Left ventricle myocardium superior (tissue), 1 donor: Measurements from ENCODE around the gene TPM1. TPM values are rescaled to one million over a fixed set of nuclear protein-coding genes. Genes with fewer than 3 reads are reported as not detected.

ENCODE experiments used
- ATAC-seq: fragments of 200-7000 bp; cut with Tn5 transposase; one replicate; pipeline ENCODE4 v1.9.1; 2020; ENCODE audit warnings: mild to moderate bottlenecking, moderate library complexity
- DNase-seq: peaks from one replicate; pipeline ENCODE4 v3.0.0-alpha.2; 2020
- intact Hi-C: fragments of 100-400 bp; cut with micrococcal nuclease; formaldehyde crosslinking; loops from one replicate; pipeline ENCODE4 v1.11.0; 2022
- total RNA-seq: library from RNA; stranded (reverse); fragmentation: NEBNext Ultra II Directional; extraction: Animal tissue kit (Norgen Biotek cat#: 25700); gene quantifications from one replicate; pipeline ENCODE4 v1.2.1, GENCODE V29; 2021
- donor health status: DM: no; HTN: yes; CAD: no; lungs with severe emphysema.

The TPM1 gene
- total RNA-seq, 1 donor from 2014 or later: 14,056 TPM

DNA sequence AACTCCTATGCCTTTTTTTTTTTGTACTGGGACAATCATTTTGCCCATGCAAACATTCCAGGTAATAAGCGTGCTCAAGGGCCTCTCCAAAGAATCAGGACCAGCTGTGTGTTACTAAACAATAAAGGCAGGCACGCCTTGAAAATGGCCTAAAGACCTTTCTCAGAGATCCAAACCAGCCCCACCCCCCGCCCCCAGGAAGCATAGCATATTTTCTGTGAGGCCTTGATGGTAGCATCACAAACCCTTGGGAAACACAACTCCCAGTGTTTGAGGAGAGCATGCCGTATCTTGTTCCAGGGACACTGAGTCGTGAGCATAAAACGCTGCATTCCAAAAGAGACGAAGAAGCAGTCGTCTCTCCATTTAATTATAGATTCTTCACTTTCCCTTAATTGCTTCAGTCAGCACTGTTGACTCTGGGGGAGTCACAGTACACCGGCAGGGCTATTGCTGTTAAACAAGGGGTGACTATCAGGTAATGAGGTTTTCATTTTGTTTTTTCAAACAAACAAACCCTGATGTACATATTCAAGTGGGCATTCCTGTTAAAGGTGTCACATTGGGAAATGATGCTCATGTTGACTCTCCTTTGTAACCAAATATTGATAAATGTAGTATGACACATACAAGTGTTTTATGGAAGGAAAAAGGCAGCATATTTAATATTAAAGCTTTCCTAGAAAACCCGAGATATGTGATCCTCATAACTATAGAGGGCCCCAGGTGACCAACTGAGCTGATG is 4.4 kb upstream of the TPM1 start:
- DNase-seq (no peak), ATAC-seq (no peak)
- intact Hi-C loops: no loop called here

DNA sequence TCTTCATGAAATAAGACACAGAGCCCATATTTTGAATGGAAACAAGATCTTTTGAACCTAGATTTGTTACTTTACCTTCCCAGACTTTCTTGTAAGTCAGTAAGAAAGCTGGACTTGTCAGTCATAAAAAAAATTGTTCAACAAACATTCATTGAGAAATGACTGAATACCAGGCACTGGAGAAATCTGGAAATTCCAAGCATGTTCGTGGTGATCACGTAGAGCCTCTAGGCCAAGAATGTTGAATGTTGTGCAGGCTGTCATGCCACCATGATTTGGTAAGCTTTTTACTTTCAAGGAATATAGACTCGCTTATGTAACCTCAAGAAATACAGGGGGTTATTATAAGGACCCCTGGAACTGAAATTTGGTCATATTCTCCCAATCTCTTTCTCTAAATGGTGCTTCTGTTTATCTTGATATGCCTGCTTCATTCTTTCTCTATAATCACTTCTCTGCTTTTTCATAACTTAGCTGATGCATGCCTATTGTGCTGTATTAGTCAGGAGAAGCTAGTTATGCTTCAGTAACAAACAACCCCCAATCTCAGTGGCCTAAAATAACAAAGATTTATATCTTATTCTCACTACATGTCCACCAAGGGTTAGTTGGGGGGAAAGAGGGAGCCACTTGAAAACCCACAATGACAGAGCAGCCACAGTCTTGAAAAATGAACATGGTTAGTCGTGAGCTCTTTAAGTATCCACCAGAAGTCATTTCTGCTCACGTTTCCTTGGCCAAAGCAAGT is 3.4 kb upstream of the TPM1 start:
- intact Hi-C loops: no loop called here
- DNase-seq (no peak), ATAC-seq (no peak)

DNA sequence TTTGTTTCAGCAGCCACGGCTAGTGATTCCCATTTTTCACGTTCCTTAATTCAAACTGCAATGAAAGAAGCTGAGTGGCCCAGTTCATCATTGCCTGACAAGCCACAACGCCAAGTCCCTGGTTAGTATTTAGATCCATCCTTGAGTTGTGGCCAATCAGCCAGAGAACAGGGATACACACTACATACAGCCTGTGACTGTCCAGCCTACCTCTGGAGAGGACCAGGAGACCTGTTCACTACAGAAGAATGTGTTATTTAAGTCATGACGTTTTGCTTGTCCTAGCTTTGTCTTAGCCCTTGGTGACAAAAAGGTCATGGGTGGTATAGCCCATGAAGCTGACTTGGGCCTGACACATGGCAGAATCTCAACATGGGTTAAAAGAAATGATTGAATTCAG is 2.7 kb upstream of the TPM1 start:
- DNase-seq (no peak), ATAC-seq (no peak)
- intact Hi-C loops: loop anchor here (10.0 kb wide), 1 partner anchor 195 kb away; no protein-coding TSS in a partner anchor

DNA sequence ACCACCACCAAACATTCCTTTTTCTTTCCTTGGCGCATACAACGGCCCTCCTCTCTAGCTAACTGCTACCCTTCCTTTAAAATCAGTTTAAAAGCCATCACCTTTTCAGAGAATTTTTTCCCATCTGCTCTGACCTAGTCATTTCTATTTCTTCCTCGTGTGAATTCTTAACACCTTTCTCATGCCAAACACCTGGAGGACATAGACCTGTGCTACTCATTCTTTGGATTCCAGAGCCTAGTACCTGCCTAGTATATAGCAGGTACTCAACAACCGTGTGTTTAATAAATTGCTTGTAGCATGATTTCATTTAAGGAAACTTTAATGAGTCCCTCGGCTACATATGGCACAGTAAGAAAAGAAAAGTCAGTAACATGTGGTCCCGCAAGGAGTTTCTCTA is 2.0 kb upstream of the TPM1 start:
- DNase-seq (no peak), ATAC-seq (no peak)
- intact Hi-C loops: loop anchor here (10.0 kb wide), 1 partner anchor 196 kb away; no protein-coding TSS in a partner anchor

DNA sequence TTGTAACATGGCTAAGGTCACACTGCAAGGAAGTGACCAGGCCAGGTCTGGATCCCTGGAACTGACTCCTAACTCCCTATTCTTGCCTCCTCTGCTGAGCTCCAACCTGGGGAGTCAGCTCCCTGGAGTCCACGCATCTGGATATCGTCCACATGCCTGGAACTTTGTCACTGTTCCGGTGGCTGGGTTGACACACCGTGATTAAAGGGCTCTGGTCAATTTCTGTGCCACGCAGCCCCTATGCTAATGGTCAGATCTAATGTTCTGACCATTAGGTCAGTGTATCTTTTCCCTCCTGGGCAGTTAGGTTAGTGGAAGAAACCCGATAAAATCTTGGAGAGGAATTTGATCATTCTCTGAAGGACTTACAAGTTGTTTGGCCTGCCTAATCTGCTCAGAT is 1.6 kb upstream of the TPM1 start:
- DNase-seq (peak; percentile 47), ATAC-seq (peak; percentile 19)
- intact Hi-C loops: loop anchor here (10.0 kb wide), 1 partner anchor 196 kb away; no protein-coding TSS in a partner anchor

DNA sequence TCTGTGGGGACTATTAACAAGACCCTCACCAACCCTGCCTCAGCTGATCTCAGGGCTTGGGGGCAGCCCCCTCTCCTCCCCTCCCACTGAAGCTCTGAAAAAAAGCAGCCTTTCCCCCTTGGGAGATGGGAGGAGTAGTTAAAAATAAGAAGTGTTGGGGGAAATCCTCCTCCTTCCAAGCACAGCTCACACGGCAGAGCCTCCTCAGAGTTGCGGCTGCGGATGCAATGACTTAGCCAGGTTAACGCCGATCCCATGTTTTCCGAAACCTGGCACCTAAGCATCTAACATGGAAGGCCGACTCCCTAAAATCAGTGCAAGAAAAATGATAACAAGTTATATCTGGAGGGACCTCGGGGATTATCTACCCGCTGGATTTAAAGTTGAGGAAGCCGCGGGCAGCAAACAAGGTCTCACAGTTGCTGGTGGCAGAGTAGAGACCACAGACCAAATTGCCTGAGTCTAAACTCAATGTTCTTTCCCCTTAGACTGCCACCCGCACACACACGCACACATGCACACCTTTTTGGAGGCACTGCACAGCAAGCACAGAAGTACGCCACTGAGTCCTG is 1.1 kb upstream of the TPM1 start:
- intact Hi-C loops: loop anchor here (10.0 kb wide), 1 partner anchor 197 kb away; no protein-coding TSS in a partner anchor
- DNase-seq (no peak), ATAC-seq (peak; percentile 3)

DNA sequence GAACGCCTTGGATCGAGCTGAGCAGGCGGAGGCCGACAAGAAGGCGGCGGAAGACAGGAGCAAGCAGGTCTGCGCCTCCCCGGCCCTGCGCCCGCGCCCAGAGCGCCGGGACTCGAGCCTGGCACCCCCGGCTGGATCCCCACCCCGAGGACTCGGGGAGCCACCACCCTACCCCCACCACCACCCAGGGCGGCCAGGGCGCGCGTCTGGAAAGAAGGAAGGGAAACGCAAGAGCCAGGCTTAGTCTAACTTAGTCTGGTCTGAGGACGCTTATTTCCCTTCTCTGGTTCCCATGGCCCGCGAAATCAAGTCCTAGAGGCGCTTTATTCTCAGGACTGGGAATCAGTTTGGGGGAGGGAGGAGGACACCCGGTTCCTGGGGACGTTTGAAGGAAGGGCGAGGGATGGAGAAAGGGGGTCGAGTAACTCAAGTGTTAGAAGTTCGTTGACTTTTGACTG is 359 bp downstream of the TPM1 start:
- intact Hi-C loops: loop anchor here (10.0 kb wide), 1 partner anchor 198 kb away; no protein-coding TSS in a partner anchor
- ATAC-seq: peak; percentile 1
- DNase-seq: no peak

DNA sequence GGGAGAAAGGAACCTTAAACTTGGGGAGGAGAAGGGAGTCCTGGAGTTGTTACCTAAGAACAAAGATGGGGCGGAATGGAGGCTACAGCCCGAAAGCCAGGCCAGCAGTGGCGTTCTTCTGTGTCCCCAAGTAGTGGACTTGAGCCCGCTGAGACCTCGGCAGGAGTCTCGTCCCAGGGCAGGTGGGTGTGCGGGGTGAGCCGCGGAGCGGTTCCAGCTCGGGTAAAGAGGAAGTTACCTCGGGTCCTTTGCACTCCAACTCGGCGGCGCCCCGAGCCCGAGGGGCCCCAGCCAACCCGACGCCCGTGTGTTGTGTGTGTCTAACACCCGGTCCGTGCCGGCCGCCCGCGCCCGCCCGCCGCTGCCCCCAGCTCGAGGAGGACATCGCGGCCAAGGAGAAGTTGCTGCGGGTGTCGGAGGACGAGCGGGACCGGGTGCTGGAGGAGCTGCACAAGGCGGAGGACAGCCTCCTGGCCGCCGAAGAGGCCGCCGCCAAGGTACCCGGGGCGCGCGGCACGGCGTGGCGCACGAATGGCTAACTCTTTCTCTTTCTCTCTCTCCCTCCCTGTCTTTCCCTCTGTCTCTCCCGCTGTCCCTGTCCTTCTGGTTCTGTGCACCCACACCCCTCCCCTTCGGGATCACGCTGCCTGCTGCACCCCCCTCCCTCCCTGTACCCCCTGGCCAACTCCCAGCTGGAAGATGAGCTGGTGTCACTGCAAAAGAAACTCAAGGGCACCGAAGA is 959 bp downstream of the TPM1 start:
- intact Hi-C loops: loop anchor here (10.0 kb wide), 1 partner anchor 199 kb away; no protein-coding TSS in a partner anchor
- ATAC-seq (peak; percentile 3), DNase-seq (peak; percentile 62)

DNA sequence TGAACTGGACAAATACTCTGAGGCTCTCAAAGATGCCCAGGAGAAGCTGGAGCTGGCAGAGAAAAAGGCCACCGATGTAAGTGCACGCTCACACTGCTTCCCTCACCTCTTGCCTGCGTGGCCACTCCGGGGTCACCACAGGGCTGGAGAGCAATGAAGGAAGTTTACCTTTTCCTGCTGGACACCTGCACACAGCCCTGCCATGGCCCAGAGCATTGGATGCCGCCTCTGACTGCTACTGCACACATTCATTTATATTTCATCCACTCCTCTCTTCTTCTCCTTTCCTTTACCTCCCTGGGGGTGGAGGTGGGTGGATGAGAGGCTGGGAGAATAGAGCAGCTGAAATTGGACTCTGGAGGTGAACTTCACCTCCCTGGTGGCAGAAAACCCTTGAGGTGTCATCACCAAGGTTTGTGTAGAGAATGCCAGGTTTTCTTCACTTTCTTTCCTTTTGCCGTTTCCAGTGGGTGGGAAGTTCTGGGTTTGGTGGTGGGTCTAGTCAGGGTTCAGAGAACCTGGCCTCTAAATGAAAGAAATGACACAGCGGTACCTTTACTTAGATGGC is 1.6 kb downstream of the TPM1 start:
- ATAC-seq (no peak), DNase-seq (no peak)
- intact Hi-C loops: loop anchor here (10.0 kb wide), 1 partner anchor 199 kb away; no protein-coding TSS in a partner anchor

DNA sequence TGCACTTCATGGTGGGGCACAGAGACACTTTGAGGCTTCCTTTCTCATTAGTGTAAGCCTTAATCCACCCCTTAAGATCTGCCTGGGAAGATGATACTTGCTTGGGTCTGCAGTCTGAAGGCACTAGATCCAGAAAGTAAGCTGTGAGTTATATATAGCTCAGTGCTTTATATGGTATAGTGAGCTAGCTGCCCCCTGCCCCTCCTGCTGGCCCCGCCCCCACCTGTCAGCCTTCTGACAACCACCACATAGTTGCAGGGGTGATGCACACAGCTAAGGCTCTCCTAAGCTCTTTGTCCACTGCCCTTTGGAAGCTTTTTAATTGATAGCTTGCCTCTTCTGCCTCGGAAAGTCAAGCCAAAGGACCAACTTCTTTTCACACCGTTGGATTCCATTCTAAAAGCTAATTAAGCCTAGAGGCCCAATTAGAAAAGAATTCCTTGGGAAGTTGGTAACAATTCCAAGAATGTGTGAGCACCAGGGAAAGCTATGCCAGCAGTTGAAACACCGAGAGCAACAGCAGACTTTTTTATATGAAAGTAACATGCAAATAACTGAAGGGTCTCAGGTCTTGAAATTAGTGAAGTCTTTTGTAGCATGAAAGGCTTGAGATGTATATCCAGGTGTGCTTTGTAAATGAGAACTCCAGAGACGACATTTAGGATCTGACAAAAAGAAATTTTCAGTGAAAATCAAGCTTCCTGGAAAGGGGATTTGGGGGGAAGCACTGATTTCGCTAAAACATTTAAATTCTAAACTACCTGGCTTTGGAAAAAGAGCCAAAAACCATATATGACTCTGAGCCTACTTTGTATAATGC is 2.3 kb downstream of the TPM1 start:
- intact Hi-C loops: loop anchor here (5.0 to 10.0 kb wide), 2 partner anchors 47 to 200 kb away; no protein-coding TSS in a partner anchor
- ATAC-seq: peak; percentile 7
- peak; percentile 66 for DNase-seq

DNA sequence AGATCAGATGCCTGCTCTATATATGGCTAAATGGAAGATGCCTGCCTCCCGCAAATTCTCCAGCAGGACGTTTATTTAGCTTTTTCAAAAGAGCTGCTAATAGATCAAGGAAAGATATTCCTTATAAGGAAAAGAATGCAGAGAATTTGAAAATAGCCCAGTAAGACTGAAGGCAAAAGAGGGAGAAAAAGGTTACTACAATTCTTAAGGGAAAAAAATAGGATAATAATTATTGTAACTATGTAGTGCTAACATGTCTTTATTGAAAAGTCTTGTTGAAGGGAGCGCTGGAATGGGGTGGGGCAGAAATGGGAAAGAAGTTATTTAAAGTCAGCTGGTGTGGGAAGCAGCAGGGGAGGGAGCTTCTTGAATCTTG is 2.9 kb downstream of the TPM1 start:
- intact Hi-C loops: loop anchor here (5.0 to 10.0 kb wide), 2 partner anchors 47 to 201 kb away; no protein-coding TSS in a partner anchor
- ATAC-seq (no peak), DNase-seq (no peak)

DNA sequence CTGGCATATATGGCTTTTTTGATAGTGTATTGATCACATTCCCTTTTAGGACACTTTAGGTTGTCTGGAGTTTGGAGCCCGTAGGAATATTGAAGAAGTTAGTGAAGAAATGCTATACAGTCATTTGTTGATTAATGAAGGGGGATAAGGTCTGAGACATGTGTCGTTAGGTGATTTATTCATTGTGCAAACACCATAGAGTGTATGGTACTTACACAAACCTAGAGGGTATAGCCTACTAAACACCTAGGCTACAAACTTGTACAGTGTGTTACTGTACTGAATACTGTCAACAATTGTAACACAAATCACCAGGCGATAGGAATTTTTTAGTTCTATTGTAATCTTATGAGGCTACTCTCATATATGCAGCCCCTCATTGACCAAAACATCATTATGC is 3.3 kb downstream of the TPM1 start:
- ATAC-seq: no peak
- intact Hi-C loops: loop anchor here (5.0 to 10.0 kb wide), 2 partner anchors 46 to 201 kb away; no protein-coding TSS in a partner anchor
- DNase-seq: no peak

DNA sequence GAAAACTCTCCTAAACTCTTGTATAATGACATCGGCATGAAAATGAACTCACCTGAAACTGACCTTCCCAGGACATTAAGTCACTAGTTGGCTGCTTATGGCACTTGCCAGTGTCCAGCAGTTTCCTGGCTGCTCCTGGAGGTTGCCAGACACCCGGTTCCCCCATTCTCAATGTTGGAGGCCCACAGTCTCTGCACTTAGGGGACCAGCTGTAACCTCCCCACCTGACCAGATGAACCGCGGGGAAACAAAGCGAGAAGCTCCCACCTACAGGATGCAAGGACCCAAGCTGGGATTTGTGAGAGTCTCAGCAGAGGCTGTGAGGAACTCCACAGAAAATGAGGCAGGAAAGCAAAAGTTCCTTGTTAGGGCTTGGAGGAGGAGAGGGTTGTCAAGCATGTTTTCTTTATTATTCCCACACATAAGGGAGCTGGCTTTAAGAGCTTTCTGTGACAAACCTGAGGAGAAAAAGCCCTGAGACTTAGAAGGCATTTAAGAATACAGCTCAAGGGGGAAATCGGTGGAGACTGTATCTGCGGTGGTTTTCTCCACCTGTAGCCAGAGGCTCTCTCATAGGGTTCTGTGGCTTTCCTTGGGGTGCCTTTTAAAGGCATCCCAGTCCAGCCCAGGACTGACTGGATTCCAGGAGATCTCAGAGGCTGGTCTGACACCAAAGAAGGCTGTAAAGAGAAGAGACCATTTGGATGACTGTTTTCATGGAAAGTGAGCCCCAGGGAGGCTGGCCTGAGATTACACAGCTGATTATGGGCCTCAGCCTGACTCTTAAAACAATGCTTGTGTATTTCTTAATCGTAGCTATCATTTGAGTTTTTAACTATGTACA is 4.6 kb downstream of the TPM1 start:
- DNase-seq (no peak), ATAC-seq (no peak)
- intact Hi-C loops: loop anchor here (5.0 to 10.0 kb wide), 2 partner anchors 45 to 202 kb away; no protein-coding TSS in a partner anchor

DNA sequence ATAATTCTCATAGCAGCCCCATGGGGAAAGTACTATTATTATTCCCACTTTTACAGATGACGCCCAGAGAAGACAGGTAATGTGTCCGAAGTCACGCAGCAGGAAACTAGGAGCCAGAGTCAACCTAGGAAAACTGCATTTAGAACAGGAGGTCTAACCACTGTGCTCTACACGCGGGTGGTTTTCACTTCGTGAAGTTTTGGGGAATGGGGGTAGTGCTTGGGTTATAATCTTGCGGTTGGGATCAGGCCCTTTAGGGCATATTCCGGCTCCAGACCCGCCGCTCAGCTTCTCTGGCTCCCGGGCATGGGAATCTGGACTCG is 5.2 kb downstream of the TPM1 start:
- ATAC-seq (no peak), DNase-seq (no peak)
- intact Hi-C loops: loop anchor here (5.0 to 10.0 kb wide), 2 partner anchors 45 to 203 kb away; no protein-coding TSS in a partner anchor

DNA sequence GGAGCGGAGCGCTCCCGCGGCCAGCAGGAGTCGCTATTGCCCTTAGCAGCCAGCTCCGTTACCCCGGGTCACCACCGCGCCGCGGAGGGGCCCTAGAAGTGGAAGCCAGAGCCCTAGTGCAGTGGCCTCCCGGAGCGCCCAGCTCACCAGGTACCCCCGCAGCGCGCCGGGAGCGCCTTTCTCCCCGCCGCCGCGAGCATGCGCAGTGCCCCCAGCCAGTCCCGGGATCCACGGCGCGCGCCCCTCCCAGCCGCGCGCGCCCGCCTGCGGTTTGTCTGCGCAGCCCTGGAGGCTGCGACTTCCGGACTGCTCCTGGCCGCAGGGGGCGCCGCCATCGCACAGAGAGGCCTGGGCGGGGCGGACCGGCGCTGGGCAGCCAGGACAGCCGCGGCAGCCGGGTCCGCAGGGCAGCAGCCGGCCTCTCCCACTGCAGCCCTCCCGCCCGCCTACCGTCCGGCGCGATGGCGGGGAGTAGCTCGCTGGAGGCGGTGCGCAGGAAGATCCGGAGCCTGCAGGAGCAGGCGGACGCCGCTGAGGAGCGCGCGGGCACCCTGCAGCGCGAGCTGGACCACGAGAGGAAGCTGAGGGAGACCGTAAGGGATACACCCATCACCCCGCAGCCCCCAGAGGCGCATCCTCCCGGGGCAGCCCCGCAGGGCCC is 5.7 kb downstream of the TPM1 start:
- DNase-seq (peak; percentile 95), ATAC-seq (peak; percentile 74)
- intact Hi-C loops: loop anchor here (5.0 to 10.0 kb wide), 2 partner anchors 44 to 203 kb away; no protein-coding TSS in a partner anchor
